HEK293 (cell line): ENCODE results near the gene INPP4B.

Experiments
- CTCF ChIA-PET: fragments of 350-600 bp; formaldehyde crosslinking; extraction: SDS; loops from one replicate; lab custom pipeline; 2021; ENCODE audit warnings: antibody characterized with exemption; lab: Yijun Ruan, JAX
- POLR2A ChIA-PET: fragments of 300-600 bp; formaldehyde crosslinking; extraction: SDS; loops from one replicate; lab custom pipeline; 2020; ENCODE audit warnings: antibody characterized with exemption, inconsistent platforms; lab: Yijun Ruan, JAX
- H3K27ac ChIP-seq: fragments of 200-500 bp; sonication (Bioruptor generic); 2 replicates; pipeline ENCODE4 v1.5.1; 2014; ENCODE audit warnings: low read depth, low read length, control low read depth, inconsistent platforms; ENCODE audit errors: extremely low read depth
- H3K36me3 ChIP-seq, 2 experiments: fragments of 200-500 bp in 1 of 2; sonication (Bioruptor generic) in 1 of 2; 1 replicate in 1 of 2; 2 replicates in 1 of 2; pipeline ENCODE4 v1.5.1; 2014 to 2017; ENCODE audit warnings: inconsistent platforms in 2 of 2, low read length in 2 of 2; ENCODE audit not compliant: control insufficient read depth in 2 of 2, insufficient read depth in 1 of 2
- H3K4me1 ChIP-seq: fragments of 200-500 bp; sonication (Bioruptor generic); 2 replicates; pipeline ENCODE4 v1.5.1; 2014; ENCODE audit warnings: mild to moderate bottlenecking, low read length, inconsistent platforms; ENCODE audit not compliant: control insufficient read depth, insufficient read depth
- H3K4me3 ChIP-seq: 2 replicates; pipeline ENCODE4 v1.5.1; 2011; ENCODE audit warnings: low read depth, mild to moderate bottlenecking, control low read depth, low read length, moderate library complexity
- H3K9me3 ChIP-seq: fragments of 200-500 bp; sonication (Bioruptor generic); 2 replicates; pipeline ENCODE4 v1.5.1; 2014; ENCODE audit warnings: low read depth, low read length, inconsistent platforms; ENCODE audit not compliant: control insufficient read depth, insufficient read depth
- BCL11A ChIP-seq: fragments of 450-650 bp; formaldehyde crosslinking; IDR thresholded peaks from 2 replicates; pipeline ENCODE4 v1.5.1; 2016; ENCODE audit warnings: low read depth, missing biosample characterization, missing genetic modification characterization
- GLI4 ChIP-seq: fragments of 450-650 bp; formaldehyde crosslinking; IDR thresholded peaks from 2 replicates; pipeline ENCODE4 v1.5.1; 2016; ENCODE audit warnings: missing biosample characterization, missing genetic modification characterization
- KLF17 ChIP-seq: fragments of 450-650 bp; formaldehyde crosslinking; IDR thresholded peaks from 2 replicates; pipeline ENCODE4 v1.5.1; 2016; ENCODE audit warnings: missing biosample characterization, missing genetic modification characterization
- ZBTB49 ChIP-seq: fragments of 450-650 bp; formaldehyde crosslinking; IDR thresholded peaks from 2 replicates; pipeline ENCODE4 v1.5.1; 2016; ENCODE audit warnings: missing biosample characterization, missing genetic modification characterization, low read depth
- ZNF37A ChIP-seq: fragments of 450-650 bp; IDR thresholded peaks from 2 replicates; pipeline ENCODE4 v1.5.1; 2018; ENCODE audit warnings: missing biosample characterization, missing genetic modification characterization
- ZNF423 ChIP-seq: fragments of 450-650 bp; formaldehyde crosslinking; IDR thresholded peaks from 2 replicates; pipeline ENCODE4 v1.5.1; 2016; ENCODE audit warnings: missing biosample characterization, missing genetic modification characterization
- ZNF530 ChIP-seq: fragments of 450-650 bp; formaldehyde crosslinking; IDR thresholded peaks from 2 replicates; pipeline ENCODE4 v1.5.1; 2016; ENCODE audit warnings: low read depth, missing biosample characterization, missing genetic modification characterization
- ZNF670 ChIP-seq: fragments of 450-650 bp; formaldehyde crosslinking; IDR thresholded peaks from 2 replicates; pipeline ENCODE4 v1.5.1; 2016; ENCODE audit warnings: missing biosample characterization, missing genetic modification characterization, low read depth
- ZNF701 ChIP-seq: fragments of 450-650 bp; formaldehyde crosslinking; IDR thresholded peaks from 2 replicates; pipeline ENCODE4 v1.5.1; 2016; ENCODE audit warnings: missing biosample characterization, missing genetic modification characterization
- ZNF777 ChIP-seq: fragments of 450-650 bp; formaldehyde crosslinking; IDR thresholded peaks from 2 replicates; pipeline ENCODE4 v1.5.1; 2017; ENCODE audit warnings: missing biosample characterization, missing genetic modification characterization, borderline replicate concordance
- TF ChIP-seq, protein P1 (sequence below): fragments of 450-650 bp; formaldehyde crosslinking; IDR thresholded peaks from 2 replicates; pipeline ENCODE4 v1.5.1; 2016; ENCODE audit warnings: missing biosample characterization, missing genetic modification characterization
- TF ChIP-seq, protein P2 (sequence below): fragments of 450-650 bp; formaldehyde crosslinking; conservative IDR thresholded peaks from 2 replicates; pipeline ENCODE4 v1.5.1; 2016; ENCODE audit warnings: low read depth, missing biosample characterization, missing genetic modification characterization

The INPP4B gene

GRCh38 chr4:142419712-142420111 lies 426.4 kb downstream of the INPP4B start:
- ChIA-PET POLR2A (no interaction called here), CTCF (no interaction called here)
- TF ChIP-seq KLF17 (tag by site-specific recombination): no peak
- TF ChIP-seq ZBTB49 (tag by site-specific recombination): no peak
- no peak for TF ChIP-seq ZNF423 (tag by site-specific recombination)
- TF ChIP-seq, protein P1, sequence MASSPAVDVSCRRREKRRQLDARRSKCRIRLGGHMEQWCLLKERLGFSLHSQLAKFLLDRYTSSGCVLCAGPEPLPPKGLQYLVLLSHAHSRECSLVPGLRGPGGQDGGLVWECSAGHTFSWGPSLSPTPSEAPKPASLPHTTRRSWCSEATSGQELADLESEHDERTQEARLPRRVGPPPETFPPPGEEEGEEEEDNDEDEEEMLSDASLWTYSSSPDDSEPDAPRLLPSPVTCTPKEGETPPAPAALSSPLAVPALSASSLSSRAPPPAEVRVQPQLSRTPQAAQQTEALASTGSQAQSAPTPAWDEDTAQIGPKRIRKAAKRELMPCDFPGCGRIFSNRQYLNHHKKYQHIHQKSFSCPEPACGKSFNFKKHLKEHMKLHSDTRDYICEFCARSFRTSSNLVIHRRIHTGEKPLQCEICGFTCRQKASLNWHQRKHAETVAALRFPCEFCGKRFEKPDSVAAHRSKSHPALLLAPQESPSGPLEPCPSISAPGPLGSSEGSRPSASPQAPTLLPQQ (tag by site-specific recombination): no peak
- TF ChIP-seq, all 188 proteins: peak for 0
- Histone ChIP-seq H3K4me3 (no peak overlapping the region), H3K9me3 (no peaks in the 10 kb centered on the region), H3K36me3 (no peaks in the 10 kb centered on the region), H3K4me1 (no peaks in the 10 kb centered on the region), H3K27ac (no peak overlapping the region)

GRCh38 chr4:142418697-142419096 lies 427.4 kb downstream of the INPP4B start:
- ChIA-PET CTCF (interaction anchor here (0.6 kb wide), 1 partner anchor 137 kb away, joined by 3 read pairs; no protein-coding TSS in a partner anchor), POLR2A (no interaction called here)
- Histone ChIP-seq H3K36me3 (no peaks in the 10 kb centered on the region), H3K9me3 (no peaks in the 10 kb centered on the region), H3K4me3 (no peak overlapping the region), H3K4me1 (no peaks in the 10 kb centered on the region), H3K27ac (no peak overlapping the region)
- TF ChIP-seq BCL11A (tag by site-specific recombination) (no peak), ZNF530 (no peak), GLI4 (no peak), ZNF777 (no peak)

DNA sequence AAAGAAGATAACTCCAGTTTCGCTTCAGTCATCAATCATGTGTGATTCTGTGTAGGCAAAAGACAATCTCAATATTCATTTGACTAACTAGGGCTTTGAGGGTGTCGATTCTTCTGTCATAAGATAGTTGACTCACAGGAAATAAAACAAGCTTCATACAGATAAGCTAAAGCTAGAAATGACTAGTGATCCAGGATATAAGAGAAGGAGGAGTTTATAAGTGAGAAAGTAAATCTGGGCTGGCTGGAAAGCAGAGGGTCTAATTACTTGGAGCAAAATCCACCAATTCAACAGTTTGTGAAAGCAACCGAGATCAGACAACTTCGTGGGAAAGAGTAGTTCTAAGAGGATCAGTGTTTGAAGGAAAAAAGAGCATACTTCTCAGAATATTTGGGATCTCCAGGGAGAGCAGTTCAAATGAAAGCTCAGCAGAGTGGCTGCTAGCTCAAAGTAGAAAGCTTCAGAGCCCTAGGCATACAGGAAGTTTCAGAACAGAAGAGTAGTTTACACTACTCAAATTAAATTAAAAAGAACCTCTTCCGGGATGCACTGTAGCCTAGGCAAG lies 429.3 kb downstream of the INPP4B start:
- no peak overlapping the region for H3K4me3 ChIP-seq
- TF ChIP-seq, protein P2, sequence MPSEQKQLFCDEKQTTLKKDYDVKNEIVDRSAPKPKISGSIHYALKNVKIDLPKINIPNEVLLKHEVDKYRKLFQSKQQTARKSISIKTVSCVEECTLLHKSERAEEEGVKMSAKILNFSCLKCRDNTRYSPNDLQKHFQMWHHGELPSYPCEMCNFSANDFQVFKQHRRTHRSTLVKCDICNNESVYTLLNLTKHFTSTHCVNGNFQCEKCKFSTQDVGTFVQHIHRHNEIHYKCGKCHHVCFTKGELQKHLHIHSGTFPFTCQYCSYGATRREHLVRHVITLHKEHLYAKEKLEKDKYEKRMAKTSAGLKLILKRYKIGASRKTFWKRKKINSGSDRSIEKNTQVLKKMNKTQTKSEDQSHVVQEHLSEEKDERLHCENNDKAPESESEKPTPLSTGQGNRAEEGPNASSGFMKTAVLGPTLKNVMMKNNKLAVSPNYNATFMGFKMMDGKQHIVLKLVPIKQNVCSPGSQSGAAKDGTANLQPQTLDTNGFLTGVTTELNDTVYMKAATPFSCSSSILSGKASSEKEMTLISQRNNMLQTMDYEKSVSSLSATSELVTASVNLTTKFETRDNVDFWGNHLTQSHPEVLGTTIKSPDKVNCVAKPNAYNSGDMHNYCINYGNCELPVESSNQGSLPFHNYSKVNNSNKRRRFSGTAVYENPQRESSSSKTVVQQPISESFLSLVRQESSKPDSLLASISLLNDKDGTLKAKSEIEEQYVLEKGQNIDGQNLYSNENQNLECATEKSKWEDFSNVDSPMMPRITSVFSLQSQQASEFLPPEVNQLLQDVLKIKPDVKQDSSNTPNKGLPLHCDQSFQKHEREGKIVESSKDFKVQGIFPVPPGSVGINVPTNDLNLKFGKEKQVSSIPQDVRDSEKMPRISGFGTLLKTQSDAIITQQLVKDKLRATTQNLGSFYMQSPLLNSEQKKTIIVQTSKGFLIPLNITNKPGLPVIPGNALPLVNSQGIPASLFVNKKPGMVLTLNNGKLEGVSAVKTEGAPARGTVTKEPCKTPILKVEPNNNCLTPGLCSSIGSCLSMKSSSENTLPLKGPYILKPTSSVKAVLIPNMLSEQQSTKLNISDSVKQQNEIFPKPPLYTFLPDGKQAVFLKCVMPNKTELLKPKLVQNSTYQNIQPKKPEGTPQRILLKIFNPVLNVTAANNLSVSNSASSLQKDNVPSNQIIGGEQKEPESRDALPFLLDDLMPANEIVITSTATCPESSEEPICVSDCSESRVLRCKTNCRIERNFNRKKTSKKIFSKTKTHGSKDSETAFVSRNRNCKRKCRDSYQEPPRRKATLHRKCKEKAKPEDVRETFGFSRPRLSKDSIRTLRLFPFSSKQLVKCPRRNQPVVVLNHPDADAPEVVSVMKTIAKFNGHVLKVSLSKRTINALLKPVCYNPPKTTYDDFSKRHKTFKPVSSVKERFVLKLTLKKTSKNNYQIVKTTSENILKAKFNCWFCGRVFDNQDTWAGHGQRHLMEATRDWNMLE (tag by site-specific recombination): no peak
- TF ChIP-seq ZNF670 (no peak), ZNF37A (tag by site-specific recombination) (no peak), ZNF701 (tag by site-specific recombination) (no peak)
- no peaks in the 10 kb centered on the region for H3K4me1 ChIP-seq
- H3K36me3 ChIP-seq: no peaks in the 10 kb centered on the region
- no peaks in the 10 kb centered on the region for H3K9me3 ChIP-seq
- CTCF ChIA-PET: interaction anchor here (0.6 to 1.5 kb wide), 3 partner anchors 9 to 240 kb away, joined by 3 to 6 read pairs (median 3); no protein-coding TSS in a partner anchor
- H3K27ac ChIP-seq: no peak overlapping the region
- POLR2A ChIA-PET: no interaction called here
